Keratinocyte (primary cell): Measurements from ENCODE around the gene SYT1. TPM values are rescaled to one million over a fixed set of nuclear protein-coding genes. Genes with fewer than 3 reads are reported as not detected.

Source experiments
- DNase-seq: peaks from one replicate; pipeline ENCODE4 v3.0.0-alpha.2; 2011; ENCODE audit warnings: low read depth, missing footprints, low spot score
- FAIRE-seq: peaks from 2 replicates; lab custom pipeline; 2011; peaks lifted over from hg19 to GRCh38; lab: Jason Lieb, UNC
- H2AFZ ChIP-seq: 2 replicates; pipeline ENCODE4 v1.6.0; 2012; ENCODE audit warnings: low read length, control low read depth, inconsistent platforms; ENCODE audit not compliant: control insufficient read depth
- H3K27ac ChIP-seq: 2 replicates; pipeline ENCODE4 v1.5.1; 2011; ENCODE audit warnings: low read length; ENCODE audit not compliant: control insufficient read depth, insufficient read depth
- H3K27me3 ChIP-seq: 3 replicates; pipeline ENCODE4 v1.6.0; 2011; ENCODE audit warnings: low read length; ENCODE audit not compliant: control insufficient read depth, insufficient read depth; ENCODE audit errors: extremely low read depth
- H3K36me3 ChIP-seq, 2 experiments: 2 replicates in 1 of 2; 3 replicates in 1 of 2; pipeline ENCODE4 v1.5.1; 2011; ENCODE audit warnings: low read length in 2 of 2, mild to moderate bottlenecking in 1 of 2; ENCODE audit not compliant: control insufficient read depth in 2 of 2, insufficient read depth in 2 of 2; ENCODE audit errors: extremely low read depth in 1 of 2
- H3K4me1 ChIP-seq: 3 replicates; pipeline ENCODE4 v1.5.1; 2011; ENCODE audit warnings: low read length; ENCODE audit not compliant: control insufficient read depth, insufficient read depth; ENCODE audit errors: extremely low read depth
- H3K4me2 ChIP-seq: 3 replicates; pipeline ENCODE4 v1.6.0; 2011; ENCODE audit warnings: low read depth, low read length; ENCODE audit not compliant: control insufficient read depth, insufficient read depth; ENCODE audit errors: extremely low read depth
- H3K4me3 ChIP-seq, 3 experiments: fragments of 200-600 bp in 1 of 3; sonication (generic) in 1 of 3; 2 replicates in 2 of 3; 3 replicates in 1 of 3; pipeline ENCODE4 v1.5.1; 2011 to 2016; ENCODE audit warnings: low read length in 3 of 3, mild to moderate bottlenecking in 3 of 3, control low read depth in 2 of 3, inconsistent platforms in 1 of 3, low read depth in 1 of 3, mixed read lengths in 1 of 3, mixed run types in 1 of 3, moderate library complexity in 1 of 3; ENCODE audit not compliant: control insufficient read depth in 2 of 3, insufficient read depth in 2 of 3; ENCODE audit errors: extremely low read depth in 1 of 3
- H3K79me2 ChIP-seq: 2 replicates; pipeline ENCODE4 v1.6.0; 2012; ENCODE audit warnings: low read length; ENCODE audit not compliant: control insufficient read depth, insufficient read depth
- H3K9ac ChIP-seq: 3 replicates; pipeline ENCODE4 v1.6.0; 2011; ENCODE audit warnings: low read length; ENCODE audit not compliant: control insufficient read depth, insufficient read depth; ENCODE audit errors: extremely low read depth
- H3K9me1 ChIP-seq: 3 replicates; pipeline ENCODE4 v1.6.0; 2011; ENCODE audit warnings: low read length; ENCODE audit not compliant: control insufficient read depth, insufficient read depth; ENCODE audit errors: extremely low read depth
- H3K9me3 ChIP-seq: 2 replicates; pipeline ENCODE4 v1.5.1; 2012; ENCODE audit warnings: low read depth, low read length; ENCODE audit not compliant: control insufficient read depth
- H4K20me1 ChIP-seq: 3 replicates; pipeline ENCODE4 v1.6.0; 2011; ENCODE audit warnings: low read length; ENCODE audit not compliant: control insufficient read depth, insufficient read depth; ENCODE audit errors: extremely low read depth
- EZH2 ChIP-seq: IDR thresholded peaks from one replicate; pipeline ENCODE4 v1.6.1; 2012; ENCODE audit warnings: inconsistent platforms, mild to moderate bottlenecking, low read length, moderate library complexity
- dilution Hi-C: fragments of 300-500 bp; cut with MboI; formaldehyde crosslinking; loops from one replicate; pipeline ENCODE4 v1.7.0; 2020; ENCODE audit warnings: low sequenced_read_pairs; ENCODE audit not compliant: extremely low pct_ligation_motif_present
- polyA plus RNA-seq, 5 experiments: library from polyadenylated mRNA; depleted of rRNA in 3 of 5; stranded (reverse) in 3 of 5; stranded (forward) in 1 of 5; unstranded in 1 of 5; fragments of >200 nt; gene quantifications; 1 replicate in 1 of 5; 2 replicates in 3 of 5; 3 replicates in 1 of 5; pipeline versions ENCODE4 v1.2.1 to v1.2.3, GENCODE V29; 2011 to 2012; ENCODE audit warnings: missing spikeins in 2 of 5, low read depth in 1 of 5, low replicate concordance in 1 of 5
- TF ChIP-seq, protein P1 (sequence below), 3 experiments: IDR thresholded peaks in 1 of 3; conservative IDR thresholded peaks in 1 of 3; optimal IDR thresholded peaks in 1 of 3; 2 replicates in 2 of 3; 3 replicates in 1 of 3; pipeline versions ENCODE3 to v1.5.1; 2011; ENCODE audit warnings: low read length in 3 of 3, mild to moderate bottlenecking in 3 of 3, moderate library complexity in 2 of 3, control low read depth in 1 of 3, inconsistent platforms in 1 of 3; ENCODE audit not compliant: insufficient read depth in 2 of 3; ENCODE audit errors: extremely low read depth in 1 of 3

The SYT1 gene
- polyA plus RNA-seq, 1 donor (not counting 4 experiments of a cell fraction or from before 2014, with no cell fraction given): 6.1 TPM

DNA sequence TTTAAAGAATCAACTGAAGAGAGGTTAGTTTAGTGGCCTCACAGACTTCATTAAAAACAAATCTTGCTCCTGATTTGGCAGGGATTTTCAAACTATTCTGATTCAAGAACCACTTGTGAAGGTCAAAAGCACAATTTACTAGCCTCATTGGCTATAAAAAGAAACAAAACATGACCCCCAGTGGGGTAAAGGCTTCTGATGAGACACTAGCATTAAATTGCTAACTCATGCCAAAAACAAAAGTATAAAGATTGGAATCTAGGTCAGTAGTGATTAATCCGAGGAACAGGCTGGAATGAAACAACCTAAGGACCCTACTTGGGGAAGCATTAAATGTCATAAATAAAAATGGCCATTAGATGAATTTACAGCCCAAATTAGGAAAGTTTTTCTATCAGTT lies 513.9 kb downstream of the SYT1 start:
- H3K9ac ChIP-seq: no peak overlapping the region
- H3K4me2 ChIP-seq: no peak overlapping the region

DNA sequence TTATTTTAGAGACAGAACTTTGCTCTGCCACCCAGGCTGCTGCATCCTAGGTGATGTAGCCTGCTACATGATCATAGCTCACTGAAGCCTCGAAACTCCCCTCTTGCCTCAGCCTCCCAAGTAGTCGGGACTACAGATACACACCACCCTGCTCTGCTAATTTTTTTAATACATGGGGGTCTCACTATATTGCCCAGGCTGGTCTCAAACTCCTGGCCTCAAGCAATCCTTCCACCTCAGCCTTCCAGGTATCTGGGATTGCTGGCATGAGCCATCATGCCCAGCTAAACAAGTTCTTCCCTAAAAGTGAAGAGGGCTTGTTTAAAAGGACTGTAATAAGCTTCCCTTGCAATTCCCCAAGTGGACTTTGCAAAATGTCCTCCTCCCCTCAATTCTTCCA lies 515.8 kb downstream of the SYT1 start:
- H3K4me1 ChIP-seq: no peaks in the 10 kb centered on the region
- H4K20me1 ChIP-seq: no peaks in the 10 kb centered on the region
- TF ChIP-seq EZH2: no peak
- TF ChIP-seq, protein P1, sequence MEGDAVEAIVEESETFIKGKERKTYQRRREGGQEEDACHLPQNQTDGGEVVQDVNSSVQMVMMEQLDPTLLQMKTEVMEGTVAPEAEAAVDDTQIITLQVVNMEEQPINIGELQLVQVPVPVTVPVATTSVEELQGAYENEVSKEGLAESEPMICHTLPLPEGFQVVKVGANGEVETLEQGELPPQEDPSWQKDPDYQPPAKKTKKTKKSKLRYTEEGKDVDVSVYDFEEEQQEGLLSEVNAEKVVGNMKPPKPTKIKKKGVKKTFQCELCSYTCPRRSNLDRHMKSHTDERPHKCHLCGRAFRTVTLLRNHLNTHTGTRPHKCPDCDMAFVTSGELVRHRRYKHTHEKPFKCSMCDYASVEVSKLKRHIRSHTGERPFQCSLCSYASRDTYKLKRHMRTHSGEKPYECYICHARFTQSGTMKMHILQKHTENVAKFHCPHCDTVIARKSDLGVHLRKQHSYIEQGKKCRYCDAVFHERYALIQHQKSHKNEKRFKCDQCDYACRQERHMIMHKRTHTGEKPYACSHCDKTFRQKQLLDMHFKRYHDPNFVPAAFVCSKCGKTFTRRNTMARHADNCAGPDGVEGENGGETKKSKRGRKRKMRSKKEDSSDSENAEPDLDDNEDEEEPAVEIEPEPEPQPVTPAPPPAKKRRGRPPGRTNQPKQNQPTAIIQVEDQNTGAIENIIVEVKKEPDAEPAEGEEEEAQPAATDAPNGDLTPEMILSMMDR (optimal IDR thresholded peaks at IDR 0.05 in 1 of 3, IDR thresholded peaks at IDR 0.05 in 1 of 3, conservative IDR thresholded peaks at IDR 0.05 in 1 of 3; ENCODE audit: extremely low read depth in 1 of 3, insufficient read depth in 2 of 3, low read length in 3 of 3): no peak
- FAIRE-seq: no peak
- no peaks in the 10 kb centered on the region for H3K9me3 ChIP-seq
- H3K36me3 ChIP-seq: no peaks in the 10 kb centered on the region
- H3K9ac ChIP-seq: no peak overlapping the region
- no peak overlapping the region for H3K4me3 ChIP-seq
- no peak overlapping the region for H3K4me2 ChIP-seq
- no peak overlapping the region for H3K27ac ChIP-seq
- H3K27me3 ChIP-seq: no peaks in the 10 kb centered on the region
- DNase-seq: no peak
- H2AFZ ChIP-seq: no peak overlapping the region
- no peaks in the 10 kb centered on the region for H3K9me1 ChIP-seq
- dilution Hi-C loops: no loop called here
- no peaks in the 10 kb centered on the region for H3K79me2 ChIP-seq

More for the DNA sequence above, 513.9 kb downstream of the SYT1 start:
- Histone ChIP-seq H4K20me1 (no peaks in the 10 kb centered on the region), H3K4me1 (peaks cover 3% of the 10 kb centered on the region), H3K9me1 (no peaks in the 10 kb centered on the region), H3K9me3 (no peaks in the 10 kb centered on the region), H3K27ac (no peak overlapping the region), H3K36me3 (no peaks in the 10 kb centered on the region), H3K79me2 (no peaks in the 10 kb centered on the region), H2AFZ (no peak overlapping the region), H3K4me3 (no peak overlapping the region), H3K27me3 (no peaks in the 10 kb centered on the region)
- no peak for DNase-seq
- TF ChIP-seq EZH2: no peak
- TF ChIP-seq, protein P1 (optimal IDR thresholded peaks at IDR 0.05 in 1 of 3, IDR thresholded peaks at IDR 0.05 in 1 of 3, conservative IDR thresholded peaks at IDR 0.05 in 1 of 3; ENCODE audit: extremely low read depth in 1 of 3, insufficient read depth in 2 of 3, low read length in 3 of 3): no peak
- dilution Hi-C loops: no loop called here
- no peak for FAIRE-seq
